Breast epithelium (tissue), 3 donors: Measurements from ENCODE around the gene PIK3CB.

Experiments used
- POLR2A ChIP-seq: fragments of 450-650 bp; IDR thresholded peaks from one replicate; pipeline ENCODE4 v1.6.1; 2016; ENCODE audit warnings: antibody characterized with exemption, mild to moderate bottlenecking, moderate library complexity
- TF ChIP-seq, protein P1 (sequence below), 3 donors: fragments of 450-650 bp; IDR thresholded peaks; one replicate each; pipeline ENCODE4 v1.5.1; 2016 to 2017; ENCODE audit warnings: antibody characterized with exemption in 3 of 3, mild to moderate bottlenecking in 3 of 3, moderate library complexity in 3 of 3

GRCh38 chr3:138640537-138640936 is 194.2 kb downstream of the PIK3CB start:
- TF ChIP-seq POLR2A, result no peak
- TF ChIP-seq, protein P1, sequence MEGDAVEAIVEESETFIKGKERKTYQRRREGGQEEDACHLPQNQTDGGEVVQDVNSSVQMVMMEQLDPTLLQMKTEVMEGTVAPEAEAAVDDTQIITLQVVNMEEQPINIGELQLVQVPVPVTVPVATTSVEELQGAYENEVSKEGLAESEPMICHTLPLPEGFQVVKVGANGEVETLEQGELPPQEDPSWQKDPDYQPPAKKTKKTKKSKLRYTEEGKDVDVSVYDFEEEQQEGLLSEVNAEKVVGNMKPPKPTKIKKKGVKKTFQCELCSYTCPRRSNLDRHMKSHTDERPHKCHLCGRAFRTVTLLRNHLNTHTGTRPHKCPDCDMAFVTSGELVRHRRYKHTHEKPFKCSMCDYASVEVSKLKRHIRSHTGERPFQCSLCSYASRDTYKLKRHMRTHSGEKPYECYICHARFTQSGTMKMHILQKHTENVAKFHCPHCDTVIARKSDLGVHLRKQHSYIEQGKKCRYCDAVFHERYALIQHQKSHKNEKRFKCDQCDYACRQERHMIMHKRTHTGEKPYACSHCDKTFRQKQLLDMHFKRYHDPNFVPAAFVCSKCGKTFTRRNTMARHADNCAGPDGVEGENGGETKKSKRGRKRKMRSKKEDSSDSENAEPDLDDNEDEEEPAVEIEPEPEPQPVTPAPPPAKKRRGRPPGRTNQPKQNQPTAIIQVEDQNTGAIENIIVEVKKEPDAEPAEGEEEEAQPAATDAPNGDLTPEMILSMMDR (IDR thresholded peaks at IDR 0.05), result no peak
